ENCODE measurements around the gene GCN1.
A peak's percentile ranks its signal among the peaks of the same experiment; 100 is the strongest.

- TF ChIP-seq POLR2A (IDR thresholded peaks at IDR 0.05) = no peak
- peak in 2 of 6 experiments; percentile 16 to 18 for TF ChIP-seq CTCF (IDR thresholded peaks at IDR 0.05)
These were observed 12.4 kb downstream of the GCN1 start for GRCh38 chr12:120181991-120182631.
